AG10803 (cell line): ENCODE results near the gene AFAP1L1.

Experiments used
- DNase-seq: peaks from one replicate; pipeline ENCODE4 v3.0.0; 2010; ENCODE audit warnings: low read depth
- H3K4me3 ChIP-seq: 2 replicates; pipeline ENCODE4 v1.5.1; 2011; ENCODE audit warnings: mild to moderate bottlenecking, low read length, control low read depth
- CTCF ChIP-seq: conservative IDR thresholded peaks from 2 replicates; pipeline ENCODE4 v1.5.1; 2011; ENCODE audit warnings: mild to moderate bottlenecking, low read length, control low read depth, inconsistent platforms

The AFAP1L1 gene

GRCh38 chr5:149261246-149261645, 10.4 kb upstream of the AFAP1L1 start:
- no peak overlapping the region for H3K4me3 ChIP-seq
- DNase-seq = no peak
- TF ChIP-seq CTCF = no peak

- no peak overlapping the region for H3K4me3 ChIP-seq
- TF ChIP-seq CTCF = no peak
- DNase-seq = no peak
These were observed 9.3 kb upstream of the AFAP1L1 start for GRCh38 chr5:149262315-149262714.

- no peak overlapping the region for H3K4me3 ChIP-seq
- no peak for DNase-seq
- TF ChIP-seq CTCF = 0 out of 2 replicates have a peak, but pooled peaks have one; percentile 18
These were observed 7.1 kb upstream of the AFAP1L1 start for GRCh38 chr5:149264439-149265067.

GRCh38 chr5:149265068-149265465, 6.6 kb upstream of the AFAP1L1 start:
- DNase-seq = no peak
- no peak for TF ChIP-seq CTCF
- no peak overlapping the region for H3K4me3 ChIP-seq

- DNase-seq = peak; percentile 72
- no peak overlapping the region for H3K4me3 ChIP-seq
- TF ChIP-seq CTCF = peak; percentile 57
These were observed 6.1 kb upstream of the AFAP1L1 start for GRCh38 chr5:149265597-149265996.

- TF ChIP-seq CTCF = no peak
- DNase-seq = no peak
These were observed 4.3 kb upstream of the AFAP1L1 start for GRCh38 chr5:149267241-149267973.

GRCh38 chr5:149268928-149269557, 2.6 kb upstream of the AFAP1L1 start:
- DNase-seq = peak; percentile 60
- peak; percentile 78 for TF ChIP-seq CTCF
- no peak overlapping the region for H3K4me3 ChIP-seq

More at GRCh38 chr5:149267241-149267973, 4.3 kb upstream of the AFAP1L1 start:
- no peak overlapping the region for H3K4me3 ChIP-seq
